GM12878 (cell line): ENCODE results near the gene PILRB. TPM values are rescaled to one million over a fixed set of nuclear protein-coding genes. Genes with fewer than 3 reads are reported as not detected.

ENCODE experiments used
- BACH1 ChIP-seq: fragments of 450-650 bp; IDR thresholded peaks from 2 replicates; pipeline ENCODE4 v1.6.1; 2017; ENCODE audit warnings: mild to moderate bottlenecking, borderline replicate concordance
- BHLHE40 ChIP-seq, 2 experiments: fragments of 450-650 bp in 1 of 2; IDR thresholded peaks; 2 replicates each; pipeline ENCODE4 v1.6.1; 2011 to 2017; ENCODE audit warnings: low read depth in 2 of 2, borderline replicate concordance in 1 of 2, improper control_type of control experiment in 1 of 2, low read length in 1 of 2, mild to moderate bottlenecking in 1 of 2
- CBX5 ChIP-seq: sonication (generic); IDR thresholded peaks from 2 replicates; pipeline ENCODE4 v1.6.1; 2016; ENCODE audit warnings: low read depth, moderate library complexity, mild to moderate bottlenecking, inconsistent platforms
- GATAD2B ChIP-seq: fragments of 450-650 bp; conservative IDR thresholded peaks from 2 replicates; pipeline ENCODE4 v1.6.1; 2017; ENCODE audit warnings: low read depth, mild to moderate bottlenecking, moderate library complexity
- IKZF2 ChIP-seq, 2 experiments: fragments of 450-650 bp; IDR thresholded peaks; 2 replicates each; pipeline ENCODE4 v1.6.1; 2017; ENCODE audit warnings: mild to moderate bottlenecking in 2 of 2, moderate library complexity in 2 of 2
- MXI1 ChIP-seq: fragments of 150-350 bp; IDR thresholded peaks from 2 replicates; pipeline ENCODE4 v1.6.1; 2011; ENCODE audit warnings: low read depth, mild to moderate bottlenecking, inconsistent platforms, low read length, improper control_type of control experiment
- NR2C1 ChIP-seq: fragments of 450-650 bp; IDR thresholded peaks from 2 replicates; pipeline ENCODE4 v1.6.1; 2017; ENCODE audit warnings: antibody characterized with exemption, mild to moderate bottlenecking, moderate library complexity
- RBBP5 ChIP-seq: fragments of 200-600 bp; sonication (generic); conservative IDR thresholded peaks from 2 replicates; pipeline ENCODE4 v1.6.1; 2016
- SUPT20H ChIP-seq: IDR thresholded peaks from 2 replicates; pipeline ENCODE4 v1.6.1; 2011; ENCODE audit warnings: low read depth, mild to moderate bottlenecking, low read length, moderate library complexity, borderline replicate concordance; ENCODE audit not compliant: control insufficient read depth
- TCF7 ChIP-seq: IDR thresholded peaks from 2 replicates; pipeline ENCODE4 v1.6.1; 2014; ENCODE audit warnings: antibody characterized with exemption, borderline replicate concordance
- ZNF274 ChIP-seq: IDR thresholded peaks from one replicate; pipeline ENCODE4 v1.8.0; 2011; ENCODE audit not compliant: insufficient read length, insufficient read depth
- ZZZ3 ChIP-seq: IDR thresholded peaks from 2 replicates; pipeline ENCODE4 v1.6.1; 2011; ENCODE audit warnings: low read depth; ENCODE audit not compliant: control insufficient read depth, insufficient read length
- polyA plus RNA-seq, 11 experiments: library from polyadenylated mRNA; depleted of rRNA in 4 of 11; unstranded in 6 of 11; stranded (reverse) in 5 of 11; fragments of >200 nt; fragmentation: Nextera tagmentation in 4 of 11; fragmentation: Illumina TruSeq in 1 of 11; extraction: Ambion mirVana in 4 of 11; extraction: Trizol in 1 of 11; gene quantifications; 1 replicate in 1 of 11; 2 replicates in 10 of 11; pipeline versions ENCODE4 v1.2.1 to v1.2.3, GENCODE V29; 2011 to 2016; ENCODE audit warnings: inconsistent platforms in 2 of 11, missing spikeins in 2 of 11, low read depth in 1 of 11
- total RNA-seq, 4 experiments: library from RNA; depleted of rRNA in 3 of 4; stranded (reverse); fragments of >200 nt in 3 of 4; fragmentation: Illumina TruSeq in 1 of 4; extraction: Trizol in 1 of 4; gene quantifications; 2 replicates each; pipeline versions ENCODE4 v1.2.1 to v1.2.3, GENCODE V29; 2013 to 2021
- TF ChIP-seq, protein P1 (sequence below): fragments of 450-650 bp; IDR thresholded peaks from 2 replicates; pipeline ENCODE4 v1.6.1; 2017; ENCODE audit warnings: borderline replicate concordance
- TF ChIP-seq, protein P2 (sequence below): fragments of 450-650 bp; IDR thresholded peaks from 2 replicates; pipeline ENCODE4 v1.6.1; 2017; ENCODE audit warnings: mild to moderate bottlenecking, moderate library complexity
- TF ChIP-seq, protein P3 (sequence below), 3 experiments: IDR thresholded peaks in 2 of 3; conservative IDR thresholded peaks in 1 of 3; 2 replicates each; pipeline ENCODE4 v1.5.1; 2011; ENCODE audit warnings: low read depth in 3 of 3, low read length in 3 of 3, mild to moderate bottlenecking in 3 of 3, control low read depth in 2 of 3, moderate library complexity in 2 of 3, inconsistent platforms in 1 of 3, mixed read lengths in 1 of 3; ENCODE audit not compliant: control insufficient read depth in 2 of 3, insufficient read depth in 1 of 3; ENCODE audit errors: extremely low read depth in 1 of 3
- TF ChIP-seq, protein P4 (sequence below): fragments of 450-650 bp; IDR thresholded peaks from 2 replicates; pipeline ENCODE4 v1.6.1; 2016; ENCODE audit warnings: mild to moderate bottlenecking
- TF ChIP-seq, protein P5 (sequence below): IDR thresholded peaks from 2 replicates; pipeline ENCODE4 v1.6.1; 2012; ENCODE audit warnings: low read depth, low read length, improper control_type of control experiment
- TF ChIP-seq, protein P6 (sequence below): fragments of 450-650 bp; IDR thresholded peaks from 2 replicates; pipeline ENCODE4 v1.6.1; 2017; ENCODE audit warnings: low read depth, mild to moderate bottlenecking, moderate library complexity

Gene PILRB
- total and polyA plus RNA-seq, 10 of the 15 experiments (the other 5 are each of a cell fraction or from before 2014, with no cell fraction given), result 2.6 to 50.3 (median 22.0) TPM

DNA sequence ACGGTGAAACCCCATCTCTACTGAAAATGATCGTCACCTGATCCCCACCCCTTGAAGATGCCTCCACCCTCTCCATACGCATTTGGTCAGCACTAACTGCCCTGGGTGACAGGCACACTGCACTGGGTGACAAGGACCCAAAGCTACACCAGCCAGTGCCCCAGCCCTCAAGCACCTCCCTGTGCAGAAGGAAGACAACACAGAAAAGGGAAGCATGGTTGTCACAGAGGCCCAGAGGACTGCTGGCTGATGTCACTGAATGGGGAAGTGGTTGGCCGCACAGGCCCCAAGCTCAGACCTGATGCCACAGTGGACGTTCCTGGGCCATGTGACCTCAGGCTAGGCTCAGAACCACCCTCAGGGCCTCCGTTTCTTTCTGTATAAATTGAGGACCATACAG is 11.2 kb downstream of the PILRB start (continued):
- TF ChIP-seq, protein P1, sequence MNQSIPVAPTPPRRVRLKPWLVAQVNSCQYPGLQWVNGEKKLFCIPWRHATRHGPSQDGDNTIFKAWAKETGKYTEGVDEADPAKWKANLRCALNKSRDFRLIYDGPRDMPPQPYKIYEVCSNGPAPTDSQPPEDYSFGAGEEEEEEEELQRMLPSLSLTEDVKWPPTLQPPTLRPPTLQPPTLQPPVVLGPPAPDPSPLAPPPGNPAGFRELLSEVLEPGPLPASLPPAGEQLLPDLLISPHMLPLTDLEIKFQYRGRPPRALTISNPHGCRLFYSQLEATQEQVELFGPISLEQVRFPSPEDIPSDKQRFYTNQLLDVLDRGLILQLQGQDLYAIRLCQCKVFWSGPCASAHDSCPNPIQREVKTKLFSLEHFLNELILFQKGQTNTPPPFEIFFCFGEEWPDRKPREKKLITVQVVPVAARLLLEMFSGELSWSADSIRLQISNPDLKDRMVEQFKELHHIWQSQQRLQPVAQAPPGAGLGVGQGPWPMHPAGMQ, result no peak
- TF ChIP-seq, protein P2, sequence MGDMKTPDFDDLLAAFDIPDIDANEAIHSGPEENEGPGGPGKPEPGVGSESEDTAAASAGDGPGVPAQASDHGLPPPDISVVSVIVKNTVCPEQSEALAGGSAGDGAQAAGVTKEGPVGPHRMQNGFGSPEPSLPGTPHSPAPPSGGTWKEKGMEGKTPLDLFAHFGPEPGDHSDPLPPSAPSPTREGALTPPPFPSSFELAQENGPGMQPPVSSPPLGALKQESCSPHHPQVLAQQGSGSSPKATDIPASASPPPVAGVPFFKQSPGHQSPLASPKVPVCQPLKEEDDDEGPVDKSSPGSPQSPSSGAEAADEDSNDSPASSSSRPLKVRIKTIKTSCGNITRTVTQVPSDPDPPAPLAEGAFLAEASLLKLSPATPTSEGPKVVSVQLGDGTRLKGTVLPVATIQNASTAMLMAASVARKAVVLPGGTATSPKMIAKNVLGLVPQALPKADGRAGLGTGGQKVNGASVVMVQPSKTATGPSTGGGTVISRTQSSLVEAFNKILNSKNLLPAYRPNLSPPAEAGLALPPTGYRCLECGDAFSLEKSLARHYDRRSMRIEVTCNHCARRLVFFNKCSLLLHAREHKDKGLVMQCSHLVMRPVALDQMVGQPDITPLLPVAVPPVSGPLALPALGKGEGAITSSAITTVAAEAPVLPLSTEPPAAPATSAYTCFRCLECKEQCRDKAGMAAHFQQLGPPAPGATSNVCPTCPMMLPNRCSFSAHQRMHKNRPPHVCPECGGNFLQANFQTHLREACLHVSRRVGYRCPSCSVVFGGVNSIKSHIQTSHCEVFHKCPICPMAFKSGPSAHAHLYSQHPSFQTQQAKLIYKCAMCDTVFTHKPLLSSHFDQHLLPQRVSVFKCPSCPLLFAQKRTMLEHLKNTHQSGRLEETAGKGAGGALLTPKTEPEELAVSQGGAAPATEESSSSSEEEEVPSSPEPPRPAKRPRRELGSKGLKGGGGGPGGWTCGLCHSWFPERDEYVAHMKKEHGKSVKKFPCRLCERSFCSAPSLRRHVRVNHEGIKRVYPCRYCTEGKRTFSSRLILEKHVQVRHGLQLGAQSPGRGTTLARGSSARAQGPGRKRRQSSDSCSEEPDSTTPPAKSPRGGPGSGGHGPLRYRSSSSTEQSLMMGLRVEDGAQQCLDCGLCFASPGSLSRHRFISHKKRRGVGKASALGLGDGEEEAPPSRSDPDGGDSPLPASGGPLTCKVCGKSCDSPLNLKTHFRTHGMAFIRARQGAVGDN, result peak; percentile 99
- TF ChIP-seq SUPT20H (no peak), CBX5 (no peak), NR2C1 (no peak), BHLHE40 (IDR thresholded peaks at IDR 0.05; ENCODE audit: borderline replicate concordance in 1 of 2, low read depth in 2 of 2, low read length in 1 of 2) (peak in 1 of 2 experiments; percentile 75; a peak in 3 of 4 replicates), ZZZ3 (no peak), IKZF2 (IDR thresholded peaks at IDR 0.05) (peak; percentile 78 to 88; a peak in 3 of 4 replicates), ZNF274 (no peak), RBBP5 (no peak), TCF7 (no peak), BACH1 (peak; percentile 73; the same call in 1 of the 2 replicates), GATAD2B (peak; percentile 73; the same call in 1 of the 2 replicates), MXI1 (peak; percentile 85; the same call in 1 of the 2 replicates)
- TF ChIP-seq, protein P3, sequence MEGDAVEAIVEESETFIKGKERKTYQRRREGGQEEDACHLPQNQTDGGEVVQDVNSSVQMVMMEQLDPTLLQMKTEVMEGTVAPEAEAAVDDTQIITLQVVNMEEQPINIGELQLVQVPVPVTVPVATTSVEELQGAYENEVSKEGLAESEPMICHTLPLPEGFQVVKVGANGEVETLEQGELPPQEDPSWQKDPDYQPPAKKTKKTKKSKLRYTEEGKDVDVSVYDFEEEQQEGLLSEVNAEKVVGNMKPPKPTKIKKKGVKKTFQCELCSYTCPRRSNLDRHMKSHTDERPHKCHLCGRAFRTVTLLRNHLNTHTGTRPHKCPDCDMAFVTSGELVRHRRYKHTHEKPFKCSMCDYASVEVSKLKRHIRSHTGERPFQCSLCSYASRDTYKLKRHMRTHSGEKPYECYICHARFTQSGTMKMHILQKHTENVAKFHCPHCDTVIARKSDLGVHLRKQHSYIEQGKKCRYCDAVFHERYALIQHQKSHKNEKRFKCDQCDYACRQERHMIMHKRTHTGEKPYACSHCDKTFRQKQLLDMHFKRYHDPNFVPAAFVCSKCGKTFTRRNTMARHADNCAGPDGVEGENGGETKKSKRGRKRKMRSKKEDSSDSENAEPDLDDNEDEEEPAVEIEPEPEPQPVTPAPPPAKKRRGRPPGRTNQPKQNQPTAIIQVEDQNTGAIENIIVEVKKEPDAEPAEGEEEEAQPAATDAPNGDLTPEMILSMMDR (IDR thresholded peaks at IDR 0.05 in 2 of 3, conservative IDR thresholded peaks at IDR 0.05 in 1 of 3; ENCODE audit: control insufficient read depth in 2 of 3, extremely low read depth in 1 of 3, insufficient read depth in 1 of 3, low read depth in 3 of 3, low read length in 3 of 3), result no peak
- TF ChIP-seq, protein P4, sequence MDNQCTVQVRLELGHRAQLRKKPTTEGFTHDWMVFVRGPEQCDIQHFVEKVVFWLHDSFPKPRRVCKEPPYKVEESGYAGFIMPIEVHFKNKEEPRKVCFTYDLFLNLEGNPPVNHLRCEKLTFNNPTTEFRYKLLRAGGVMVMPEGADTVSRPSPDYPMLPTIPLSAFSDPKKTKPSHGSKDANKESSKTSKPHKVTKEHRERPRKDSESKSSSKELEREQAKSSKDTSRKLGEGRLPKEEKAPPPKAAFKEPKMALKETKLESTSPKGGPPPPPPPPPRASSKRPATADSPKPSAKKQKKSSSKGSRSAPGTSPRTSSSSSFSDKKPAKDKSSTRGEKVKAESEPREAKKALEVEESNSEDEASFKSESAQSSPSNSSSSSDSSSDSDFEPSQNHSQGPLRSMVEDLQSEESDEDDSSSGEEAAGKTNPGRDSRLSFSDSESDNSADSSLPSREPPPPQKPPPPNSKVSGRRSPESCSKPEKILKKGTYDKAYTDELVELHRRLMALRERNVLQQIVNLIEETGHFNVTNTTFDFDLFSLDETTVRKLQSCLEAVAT, result peak; percentile 58; the same call in 1 of the 2 replicates
- TF ChIP-seq, protein P5, sequence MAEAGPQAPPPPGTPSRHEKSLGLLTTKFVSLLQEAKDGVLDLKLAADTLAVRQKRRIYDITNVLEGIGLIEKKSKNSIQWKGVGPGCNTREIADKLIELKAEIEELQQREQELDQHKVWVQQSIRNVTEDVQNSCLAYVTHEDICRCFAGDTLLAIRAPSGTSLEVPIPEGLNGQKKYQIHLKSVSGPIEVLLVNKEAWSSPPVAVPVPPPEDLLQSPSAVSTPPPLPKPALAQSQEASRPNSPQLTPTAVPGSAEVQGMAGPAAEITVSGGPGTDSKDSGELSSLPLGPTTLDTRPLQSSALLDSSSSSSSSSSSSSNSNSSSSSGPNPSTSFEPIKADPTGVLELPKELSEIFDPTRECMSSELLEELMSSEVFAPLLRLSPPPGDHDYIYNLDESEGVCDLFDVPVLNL, result no peak
- TF ChIP-seq, protein P6, sequence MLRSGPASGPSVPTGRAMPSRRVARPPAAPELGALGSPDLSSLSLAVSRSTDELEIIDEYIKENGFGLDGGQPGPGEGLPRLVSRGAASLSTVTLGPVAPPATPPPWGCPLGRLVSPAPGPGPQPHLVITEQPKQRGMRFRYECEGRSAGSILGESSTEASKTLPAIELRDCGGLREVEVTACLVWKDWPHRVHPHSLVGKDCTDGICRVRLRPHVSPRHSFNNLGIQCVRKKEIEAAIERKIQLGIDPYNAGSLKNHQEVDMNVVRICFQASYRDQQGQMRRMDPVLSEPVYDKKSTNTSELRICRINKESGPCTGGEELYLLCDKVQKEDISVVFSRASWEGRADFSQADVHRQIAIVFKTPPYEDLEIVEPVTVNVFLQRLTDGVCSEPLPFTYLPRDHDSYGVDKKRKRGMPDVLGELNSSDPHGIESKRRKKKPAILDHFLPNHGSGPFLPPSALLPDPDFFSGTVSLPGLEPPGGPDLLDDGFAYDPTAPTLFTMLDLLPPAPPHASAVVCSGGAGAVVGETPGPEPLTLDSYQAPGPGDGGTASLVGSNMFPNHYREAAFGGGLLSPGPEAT, result peak; percentile 79
